Activated CD8-positive, alpha-beta T cell treated with anti-CD3 and anti-CD28 coated beads, Interleukin-2, amount 10 ng/mL, durations not matched to agents 7 days and 5 days (primary cell): ENCODE data around the gene TUBGCP2. TPM values are rescaled to one million over a fixed set of nuclear protein-coding genes. Genes with fewer than 3 reads are reported as not detected.

ENCODE experiments used
- microRNA-seq: library from miRNA; unstranded; fragments of <30 nt; microRNA quantifications from one replicate; pipeline ENCODE4 v1.2.0, GENCODE V29; 2022
- total RNA-seq, 2 experiments: library from RNA; stranded (reverse); gene quantifications; one replicate each; pipeline ENCODE4 v1.2.3, GENCODE V29; 2021

Gene TUBGCP2
- total RNA-seq, 2 experiments from 2014 or later = 53.5 to 59.0 TPM

Small RNAs within 50 kb of the gene (microRNA-seq; reads per million reads assigned to microRNA genes)
- not detected for gene MIR202

Other genes with a start within 250 kb of the TUBGCP2 start
- gene ADGRA1, start 220.9 kb downstream of the TUBGCP2 start, total RNA-seq = not detected
- gene KNDC1, start 148.7 kb downstream of the TUBGCP2 start, total RNA-seq = under 1 TPM; 0.21 to 0.32 TPM
- not detected for gene UTF1, start 78.7 kb downstream of the TUBGCP2 start, total RNA-seq
- gene VENTX, start 71.0 kb downstream of the TUBGCP2 start, total RNA-seq = not detected
- gene ADAM8, start 32.0 kb downstream of the TUBGCP2 start, total RNA-seq = 10 to 100 TPM; 69.9 to 75.5 TPM
- gene ZNF511, start within 50 bp of the TUBGCP2 start, total RNA-seq = 10 to 100 TPM; 61.4 to 62.6 TPM
- not detected for gene CALY, start 28.0 kb upstream of the TUBGCP2 start, total RNA-seq
- not detected for gene PRAP1, start 38.5 kb upstream of the TUBGCP2 start, total RNA-seq
- gene FUOM, start 49.1 kb upstream of the TUBGCP2 start, total RNA-seq = 10 to 100 TPM; 12.4 to 13.4 TPM
- 10 to 100 TPM; 47.0 to 48.5 TPM for gene ECHS1, start 64.5 kb upstream of the TUBGCP2 start, total RNA-seq
- 1 to 10 TPM; 5.8 to 6.5 TPM for gene PAOX, start 70.4 kb upstream of the TUBGCP2 start, total RNA-seq
- 10 to 100 TPM; 51.8 to 54.8 TPM for gene MTG1, start 85.3 kb upstream of the TUBGCP2 start, total RNA-seq
- not detected for gene SPRN, start 115.8 kb upstream of the TUBGCP2 start, total RNA-seq
- gene SCART1, start 145.1 kb upstream of the TUBGCP2 start, total RNA-seq = 1 to 10 TPM; 2.0 to 2.7 TPM
- under 1 TPM in 1 of 2 experiments, not detected in 1; 0.13 TPM for gene CYP2E1, start 218.5 kb upstream of the TUBGCP2 start, total RNA-seq